Natural killer cell (primary cell): ENCODE data around the gene RASGEF1C. TPM values are rescaled to one million over a fixed set of nuclear protein-coding genes. Genes with fewer than 3 reads are reported as not detected.

Source experiments
- ATAC-seq, 3 donors: fragments of 150-1000 bp in 2 of 3; fragments of 200-7000 bp in 1 of 3; cut with Tn5 transposase; 1 replicate in 1 of 3; 2 replicates in 2 of 3; pipeline ENCODE4 v1.10.0; 2021; ENCODE audit warnings: mild to moderate bottlenecking in 2 of 3, moderate library complexity in 2 of 3
- DNase-seq, 2 donors: peaks; one replicate each; pipeline versions ENCODE4 v3.0.0 to v3.0.0-alpha.2; 2013 to 2021; ENCODE audit warnings: mixed read lengths in 1 of 2
- H3K27ac ChIP-seq: one replicate; pipeline ENCODE4 v1.5.1; 2013; ENCODE audit warnings: mild to moderate bottlenecking, low read length
- H3K27me3 ChIP-seq: one replicate; pipeline ENCODE4 v1.6.1; 2013; ENCODE audit warnings: low read length; ENCODE audit not compliant: control insufficient read depth, insufficient read depth
- H3K36me3 ChIP-seq: one replicate; pipeline ENCODE4 v1.6.1; 2013; ENCODE audit warnings: low read length; ENCODE audit not compliant: control insufficient read depth, insufficient read depth
- H3K4me1 ChIP-seq: one replicate; pipeline ENCODE4 v1.6.1; 2013; ENCODE audit warnings: low read length; ENCODE audit not compliant: control insufficient read depth, insufficient read depth
- H3K4me3 ChIP-seq: one replicate; pipeline ENCODE4 v1.5.1; 2013; ENCODE audit warnings: low read length
- H3K9me3 ChIP-seq: one replicate; pipeline ENCODE4 v1.6.1; 2013; ENCODE audit warnings: low read length; ENCODE audit not compliant: control insufficient read depth, insufficient read depth
- H3K27ac Mint-ChIP-seq, 2 donors: one replicate each; pipeline ENCODE4 v1.8.0; 2022; ENCODE audit warnings: mild to moderate bottlenecking in 2 of 2, mixed read lengths in 2 of 2, moderate library complexity in 1 of 2
- H3K27me3 Mint-ChIP-seq, 2 donors: one replicate each; pipeline ENCODE4 v1.8.0; 2022; ENCODE audit warnings: low read depth in 2 of 2, mixed read lengths in 2 of 2
- H3K36me3 Mint-ChIP-seq: one replicate; pipeline ENCODE4 v1.8.0; 2022; ENCODE audit warnings: mixed read lengths
- H3K4me1 Mint-ChIP-seq, 2 donors: one replicate each; pipeline ENCODE4 v1.8.0; 2022; ENCODE audit warnings: mixed read lengths in 2 of 2
- H3K4me3 Mint-ChIP-seq: one replicate; pipeline ENCODE4 v1.8.0; 2022; ENCODE audit warnings: mild to moderate bottlenecking, moderate library complexity, mixed read lengths
- H3K9me3 Mint-ChIP-seq, 2 donors: one replicate each; pipeline ENCODE4 v1.8.0; 2022; ENCODE audit warnings: mixed read lengths in 2 of 2
- CTCF ChIP-seq: fragments of 200-600 bp; IDR thresholded peaks from one replicate; pipeline ENCODE4 v1.8.0; 2022; ENCODE audit warnings: antibody characterized with exemption
- WGBS: methylation state at CpG from one replicate; pipeline ENCODE4 v1.1.7; 2013; ENCODE audit warnings: missing lambda C conversion rate; ENCODE audit not compliant: insufficient coverage; 5-methylcytosine and 5-hydroxymethylcytosine counted together
- intact Hi-C: fragments of 100-400 bp; cut with micrococcal nuclease; formaldehyde crosslinking; loops from one replicate; pipeline ENCODE4 v1.14.2; 2022
- total RNA-seq, 4 donors: library from RNA; stranded (reverse); fragments of 120-200 nt in 1 of 4; gene quantifications; one replicate each; pipeline versions ENCODE4 v1.2.3 to v1.2.4, GENCODE V29; 2013 to 2022

The RASGEF1C gene
- total RNA-seq, 3 donors from 2014 or later (not counting 1 experiment from before 2014, with no cell fraction given): not detected

- intact Hi-C loops: no loop called here
- no peak overlapping the region for H3K4me3 Mint-ChIP-seq
- no peaks in the 10 kb centered on the region for H3K9me3 Mint-ChIP-seq
- Histone ChIP-seq H3K4me3 (no peak overlapping the region), H3K9me3 (no peaks in the 10 kb centered on the region), H3K27ac (no peak overlapping the region), H3K27me3 (no peaks in the 10 kb centered on the region), H3K36me3 (no peaks in the 10 kb centered on the region), H3K4me1 (no peaks in the 10 kb centered on the region)
- no peaks in the 10 kb centered on the region for H3K27me3 Mint-ChIP-seq
- ATAC-seq (no peak), DNase-seq (no peak)
- H3K4me1 Mint-ChIP-seq: no peaks in the 10 kb centered on the region
- 75% methylated on average over 11 of the region's 11 CpGs for WGBS
- H3K27ac Mint-ChIP-seq: no peak overlapping the region
- no peak for TF ChIP-seq CTCF
- no peaks in the 10 kb centered on the region for H3K36me3 Mint-ChIP-seq
Measured at GRCh38 chr5:180172447-180173197, 36.4 kb downstream of the RASGEF1C start.

GRCh38 chr5:180171568-180172094, 37.4 kb downstream of the RASGEF1C start:
- Histone ChIP-seq H3K27ac (no peak overlapping the region), H3K27me3 (no peaks in the 10 kb centered on the region), H3K9me3 (no peaks in the 10 kb centered on the region), H3K4me3 (no peak overlapping the region), H3K4me1 (no peaks in the 10 kb centered on the region), H3K36me3 (no peaks in the 10 kb centered on the region)
- DNase-seq (no peak), ATAC-seq (no peak)
- no peaks in the 10 kb centered on the region for H3K36me3 Mint-ChIP-seq
- no peaks in the 10 kb centered on the region for H3K27me3 Mint-ChIP-seq
- TF ChIP-seq CTCF: no peak
- WGBS: 96% methylated on average over 11 of the region's 14 CpGs
- intact Hi-C loops: no loop called here
- no peaks in the 10 kb centered on the region for H3K9me3 Mint-ChIP-seq
- H3K4me1 Mint-ChIP-seq: no peaks in the 10 kb centered on the region
- no peak overlapping the region for H3K27ac Mint-ChIP-seq
- no peak overlapping the region for H3K4me3 Mint-ChIP-seq

GRCh38 chr5:180170810-180171567, 38.0 kb downstream of the RASGEF1C start:
- Mint-ChIP-seq H3K9me3 (no peaks in the 10 kb centered on the region), H3K4me3 (no peak overlapping the region), H3K27ac (no peak overlapping the region), H3K4me1 (no peaks in the 10 kb centered on the region), H3K36me3 (no peaks in the 10 kb centered on the region), H3K27me3 (peaks cover 0 to 3% of the 10 kb centered on the region in 2 donors)
- Histone ChIP-seq H3K27me3 (no peaks in the 10 kb centered on the region), H3K27ac (no peak overlapping the region), H3K4me3 (no peak overlapping the region), H3K36me3 (no peaks in the 10 kb centered on the region), H3K9me3 (no peaks in the 10 kb centered on the region), H3K4me1 (no peaks in the 10 kb centered on the region)
- no peak for TF ChIP-seq CTCF
- intact Hi-C loops: no loop called here
- no peak for DNase-seq
- no peak for ATAC-seq
- WGBS: 85% methylated on average over 19 of the region's 19 CpGs
